Measurements from ENCODE around the gene YIPF2. TPM values are rescaled to one million over a fixed set of nuclear protein-coding genes. Genes with fewer than 3 reads are reported as not detected.

Gene YIPF2
- total RNA-seq, 4 donors from 2014 or later = 23.6 to 134 (median 58.4) TPM

GRCh38 chr19:10965398-10965797 lies 37.0 kb upstream of the YIPF2 start:
- in situ Hi-C loops (cut with MboI; ENCODE audit: low pct_ligation_motif_present in 1 of 4, low pct_unique_long_range_greater_than_20kb in 1 of 4, low sequenced_read_pairs in 3 of 4) (no loop called here), intact Hi-C loops (cut with DNase I; ENCODE audit: low total_unique reads) (no loop called here)
- Histone ChIP-seq H3K36me3 (no peaks in the 10 kb centered on the region), H3K27ac (no peak overlapping the region), H3K27me3 (no peaks in the 10 kb centered on the region), H3K4me3 (no peak overlapping the region), H3K9me3 (no peaks in the 10 kb centered on the region), H3K4me1 (peaks cover 5 to 36% (median 29%) of the 10 kb centered on the region in 4 donors)
- 67 to 87% methylated on average over 1 to 6 of the region's 6 CpGs for WGBS, 2 donors (ENCODE audit: low coverage in 1 of 2)
- no peak for TF ChIP-seq POLR2AphosphoS5 (IDR thresholded peaks at IDR 0.05)
- TF ChIP-seq EP300 (IDR thresholded peaks at IDR 0.05; ENCODE audit: low read depth) = no peak
- no peak for TF ChIP-seq CTCF (IDR thresholded peaks at IDR 0.05)
- no peak for TF ChIP-seq POLR2A (IDR thresholded peaks at IDR 0.05)
- no peak for DNase-seq

- Histone ChIP-seq H3K27ac (no peak overlapping the region), H3K4me3 (no peak overlapping the region), H3K9me3 (no peaks in the 10 kb centered on the region), H3K27me3 (no peaks in the 10 kb centered on the region), H3K36me3 (no peaks in the 10 kb centered on the region), H3K4me1 (peaks cover 5 to 41% (median 31%) of the 10 kb centered on the region in 4 donors)
- 97 to 100% methylated on average over 2 to 4 of the region's 4 CpGs for WGBS, 2 donors (ENCODE audit: low coverage in 1 of 2)
- no peak for DNase-seq
- TF ChIP-seq POLR2A (IDR thresholded peaks at IDR 0.05) = no peak
- no peak for TF ChIP-seq POLR2AphosphoS5 (IDR thresholded peaks at IDR 0.05)
- intact Hi-C loops (cut with DNase I; ENCODE audit: low total_unique reads) = no loop called here
- in situ Hi-C loops (cut with MboI; ENCODE audit: low pct_ligation_motif_present in 1 of 4, low pct_unique_long_range_greater_than_20kb in 1 of 4, low sequenced_read_pairs in 3 of 4) = no loop called here
Measured at GRCh38 chr19:10964903-10965302, 36.5 kb upstream of the YIPF2 start.

- Histone ChIP-seq H3K36me3 (no peaks in the 10 kb centered on the region), H3K9me3 (no peaks in the 10 kb centered on the region), H3K4me3 (no peak overlapping the region), H3K27me3 (no peaks in the 10 kb centered on the region), H3K4me1 (peaks cover 5 to 41% (median 31%) of the 10 kb centered on the region in 4 donors), H3K27ac (no peak overlapping the region)
- TF ChIP-seq CTCF (IDR thresholded peaks at IDR 0.05) (no peak), EP300 (IDR thresholded peaks at IDR 0.05; ENCODE audit: low read depth) (no peak), POLR2A (IDR thresholded peaks at IDR 0.05) (no peak), POLR2AphosphoS5 (IDR thresholded peaks at IDR 0.05) (no peak)
- DNase-seq = no peak
- WGBS, 2 donors (ENCODE audit: low coverage in 1 of 2) = 78 to 93% methylated on average over 4 of the region's 4 CpGs
- in situ Hi-C loops (cut with MboI; ENCODE audit: low pct_ligation_motif_present in 1 of 4, low pct_unique_long_range_greater_than_20kb in 1 of 4, low sequenced_read_pairs in 3 of 4) (no loop called here), intact Hi-C loops (cut with DNase I; ENCODE audit: low total_unique reads) (no loop called here)
Measured at GRCh38 chr19:10963865-10964264, 35.4 kb upstream of the YIPF2 start.

GRCh38 chr19:10962863-10963262 lies 34.4 kb upstream of the YIPF2 start:
- 60 to 85% methylated on average over 2 to 10 of the region's 10 CpGs for WGBS, 2 donors (ENCODE audit: low coverage in 1 of 2)
- in situ Hi-C loops (cut with MboI; ENCODE audit: low pct_ligation_motif_present in 1 of 4, low pct_unique_long_range_greater_than_20kb in 1 of 4, low sequenced_read_pairs in 3 of 4) = no loop called here
- DNase-seq = no peak
- Histone ChIP-seq H3K27ac (no peak overlapping the region), H3K9me3 (no peaks in the 10 kb centered on the region), H3K36me3 (no peaks in the 10 kb centered on the region), H3K4me1 (peaks cover 5 to 31% (median 22%) of the 10 kb centered on the region in 4 donors), H3K4me3 (no peak overlapping the region), H3K27me3 (no peaks in the 10 kb centered on the region)
- intact Hi-C loops (cut with DNase I; ENCODE audit: low total_unique reads) = no loop called here
- TF ChIP-seq POLR2A (IDR thresholded peaks at IDR 0.05) = no peak
- no peak for TF ChIP-seq CTCF (IDR thresholded peaks at IDR 0.05)
- TF ChIP-seq POLR2AphosphoS5 (IDR thresholded peaks at IDR 0.05) = no peak
- TF ChIP-seq EP300 (IDR thresholded peaks at IDR 0.05; ENCODE audit: low read depth) = no peak

Measured in transverse colon (tissue), 4 donors.